ENCODE measurements around the gene CEP162.
A peak's percentile ranks its signal among the peaks of the same experiment; 100 is the strongest.

CEP162 gene
- total RNA-seq: 12.4 to 33.9 (median 18.8) reads per million in 9 experiments

GRCh38 chr6:84227434-84228197 is at the start of gene CEP162:
Gene CEP162 (minus strand): TSS chr6:84227643. CDS start chr6:84226393, 1,250 bp downstream.
- Mint-ChIP-seq H3K9me3 (no peaks in the 10 kb centered on the region), H3K4me3 (peak within 1 kb of the TSS; percentile 96 to 99), H3K36me3 (ENCODE audit: insufficient read depth) (peaks cover 6% of the 10 kb centered on the region), H3K27me3 (peaks cover 12 to 14% of the 10 kb centered on the region in 2 donors), H3K4me1 (ENCODE audit: low read depth in 2 of 2) (peaks cover 4 to 35% of the 10 kb centered on the region in 2 donors), H3K27ac (peak within 1 kb of the TSS; percentile 82 to 89)
- DNase-seq (peak; percentile 84 to 89 (median 86)), ATAC-seq (replicated peaks) (peak; percentile 90)

GRCh38 chr6:84274856-84275255 is 47.4 kb upstream of the CEP162 start:
- no peaks in the 10 kb centered on the region for H3K9me3 Mint-ChIP-seq
- H3K27me3 Mint-ChIP-seq: peaks cover 10 to 17% of the 10 kb centered on the region in 2 donors
- ATAC-seq (replicated peaks): no peak

GRCh38 chr6:84273048-84273809 is 45.8 kb upstream of the CEP162 start:
- ATAC-seq (replicated peaks) (no peak), DNase-seq (no peak)
- no peak overlapping the region for H3K27ac Mint-ChIP-seq
- H3K36me3 Mint-ChIP-seq (ENCODE audit: insufficient read depth): no peaks in the 10 kb centered on the region
- no peaks in the 10 kb centered on the region for H3K4me1 Mint-ChIP-seq (ENCODE audit: low read depth in 2 of 2)
- no peaks in the 10 kb centered on the region for H3K9me3 Mint-ChIP-seq
- H3K27me3 Mint-ChIP-seq: peaks cover 18 to 23% of the 10 kb centered on the region in 2 donors
- no peak overlapping the region for H3K4me3 Mint-ChIP-seq

More at GRCh38 chr6:84274856-84275255, 47.4 kb upstream of the CEP162 start:
- DNase-seq: no peak
- Mint-ChIP-seq H3K4me3 (no peak overlapping the region), H3K4me1 (ENCODE audit: low read depth in 2 of 2) (no peaks in the 10 kb centered on the region), H3K36me3 (ENCODE audit: insufficient read depth) (no peaks in the 10 kb centered on the region), H3K27ac (no peak overlapping the region)

- no peak for ATAC-seq (replicated peaks)
- no peak overlapping the region for H3K4me3 Mint-ChIP-seq
- no peak overlapping the region for H3K27ac Mint-ChIP-seq
- H3K9me3 Mint-ChIP-seq: no peaks in the 10 kb centered on the region
- no peaks in the 10 kb centered on the region for H3K4me1 Mint-ChIP-seq (ENCODE audit: low read depth in 2 of 2)
- H3K27me3 Mint-ChIP-seq: peaks cover 18 to 23% of the 10 kb centered on the region in 2 donors
- H3K36me3 Mint-ChIP-seq (ENCODE audit: insufficient read depth): no peaks in the 10 kb centered on the region
- no peak for DNase-seq
Observed at GRCh38 chr6:84272298-84272697, 44.9 kb upstream of the CEP162 start.

- no peaks in the 10 kb centered on the region for H3K9me3 Mint-ChIP-seq
- no peak overlapping the region for H3K27ac Mint-ChIP-seq
- peaks cover 18 to 23% of the 10 kb centered on the region in 2 donors for H3K27me3 Mint-ChIP-seq
- H3K4me1 Mint-ChIP-seq (ENCODE audit: low read depth in 2 of 2): no peaks in the 10 kb centered on the region
- DNase-seq (no peak), ATAC-seq (replicated peaks) (no peak)
- no peaks in the 10 kb centered on the region for H3K36me3 Mint-ChIP-seq (ENCODE audit: insufficient read depth)
- no peak overlapping the region for H3K4me3 Mint-ChIP-seq
Observed at GRCh38 chr6:84271061-84271716, 43.7 kb upstream of the CEP162 start.

- DNase-seq: no peak
- Mint-ChIP-seq H3K9me3 (no peaks in the 10 kb centered on the region), H3K36me3 (ENCODE audit: insufficient read depth) (no peaks in the 10 kb centered on the region), H3K27ac (no peak overlapping the region), H3K4me1 (ENCODE audit: low read depth in 2 of 2) (no peaks in the 10 kb centered on the region), H3K4me3 (no peak overlapping the region), H3K27me3 (peaks cover 23 to 25% of the 10 kb centered on the region in 2 donors)
- ATAC-seq (replicated peaks): no peak
Observed at GRCh38 chr6:84269947-84270733, 42.7 kb upstream of the CEP162 start.

GRCh38 chr6:84268781-84269180 is 41.3 kb upstream of the CEP162 start:
- no peak overlapping the region for H3K4me3 Mint-ChIP-seq
- H3K9me3 Mint-ChIP-seq: no peaks in the 10 kb centered on the region
- no peak overlapping the region for H3K27ac Mint-ChIP-seq
- DNase-seq (no peak), ATAC-seq (replicated peaks) (no peak)
- no peaks in the 10 kb centered on the region for H3K36me3 Mint-ChIP-seq (ENCODE audit: insufficient read depth)
- H3K4me1 Mint-ChIP-seq (ENCODE audit: low read depth in 2 of 2): no peaks in the 10 kb centered on the region
- peaks cover 23% of the 10 kb centered on the region in 2 donors for H3K27me3 Mint-ChIP-seq

- no peaks in the 10 kb centered on the region for H3K36me3 Mint-ChIP-seq (ENCODE audit: insufficient read depth)
- ATAC-seq (replicated peaks) (no peak), DNase-seq (no peak)
- no peak overlapping the region for H3K27ac Mint-ChIP-seq
- H3K4me1 Mint-ChIP-seq (ENCODE audit: low read depth in 2 of 2): no peaks in the 10 kb centered on the region
- no peak overlapping the region for H3K4me3 Mint-ChIP-seq
- H3K27me3 Mint-ChIP-seq: peaks cover 8 to 28% of the 10 kb centered on the region in 2 donors
- no peaks in the 10 kb centered on the region for H3K9me3 Mint-ChIP-seq
Observed at GRCh38 chr6:84263557-84263956, 36.1 kb upstream of the CEP162 start.

GRCh38 chr6:84260926-84261325 is 33.5 kb upstream of the CEP162 start:
- Mint-ChIP-seq H3K27ac (no peak overlapping the region), H3K36me3 (ENCODE audit: insufficient read depth) (no peaks in the 10 kb centered on the region), H3K4me1 (ENCODE audit: low read depth in 2 of 2) (no peaks in the 10 kb centered on the region), H3K9me3 (no peaks in the 10 kb centered on the region), H3K4me3 (no peak overlapping the region), H3K27me3 (peaks cover 10 to 28% of the 10 kb centered on the region in 2 donors)
- DNase-seq: no peak
- ATAC-seq (replicated peaks): no peak

- no peaks in the 10 kb centered on the region for H3K36me3 Mint-ChIP-seq (ENCODE audit: insufficient read depth)
- DNase-seq (no peak), ATAC-seq (replicated peaks) (no peak)
- H3K9me3 Mint-ChIP-seq: no peaks in the 10 kb centered on the region
- no peaks in the 10 kb centered on the region for H3K4me1 Mint-ChIP-seq (ENCODE audit: low read depth in 2 of 2)
- H3K27me3 Mint-ChIP-seq: peaks cover 12 to 22% of the 10 kb centered on the region in 2 donors
- H3K4me3 Mint-ChIP-seq: no peak overlapping the region
- no peak overlapping the region for H3K27ac Mint-ChIP-seq
Observed at GRCh38 chr6:84260196-84260595, 32.8 kb upstream of the CEP162 start.

GRCh38 chr6:84258866-84259265 is 31.4 kb upstream of the CEP162 start:
- Mint-ChIP-seq H3K4me3 (no peak overlapping the region), H3K4me1 (ENCODE audit: low read depth in 2 of 2) (no peaks in the 10 kb centered on the region), H3K36me3 (ENCODE audit: insufficient read depth) (no peaks in the 10 kb centered on the region), H3K27ac (no peak overlapping the region), H3K9me3 (no peaks in the 10 kb centered on the region), H3K27me3 (peaks cover 19 to 32% of the 10 kb centered on the region in 2 donors)
- ATAC-seq (replicated peaks) (no peak), DNase-seq (no peak)

- ATAC-seq (replicated peaks) (no peak), DNase-seq (no peak)
- Mint-ChIP-seq H3K9me3 (no peaks in the 10 kb centered on the region), H3K27ac (no peak overlapping the region), H3K4me1 (ENCODE audit: low read depth in 2 of 2) (no peaks in the 10 kb centered on the region), H3K4me3 (no peak overlapping the region), H3K27me3 (peaks cover 25 to 32% of the 10 kb centered on the region in 2 donors), H3K36me3 (ENCODE audit: insufficient read depth) (no peaks in the 10 kb centered on the region)
Observed at GRCh38 chr6:84258268-84258667, 30.8 kb upstream of the CEP162 start.

- ATAC-seq (replicated peaks) (no peak), DNase-seq (no peak)
- Mint-ChIP-seq H3K36me3 (ENCODE audit: insufficient read depth) (no peaks in the 10 kb centered on the region), H3K4me3 (no peak overlapping the region), H3K27me3 (peaks cover 31 to 44% of the 10 kb centered on the region in 2 donors), H3K9me3 (no peaks in the 10 kb centered on the region), H3K27ac (no peak overlapping the region), H3K4me1 (ENCODE audit: low read depth in 2 of 2) (no peaks in the 10 kb centered on the region)
Observed at GRCh38 chr6:84255641-84256040, 28.2 kb upstream of the CEP162 start.
